Keratinocyte (primary cell): Measurements from ENCODE around the gene ARHGAP1. TPM values are rescaled to one million over a fixed set of nuclear protein-coding genes. Genes with fewer than 3 reads are reported as not detected.

ENCODE experiments used
- DNase-seq: peaks from one replicate; pipeline ENCODE4 v3.0.0-alpha.2; 2011; ENCODE audit warnings: low read depth, missing footprints, low spot score
- FAIRE-seq: peaks from 2 replicates; lab custom pipeline; 2011; peaks lifted over from hg19 to GRCh38; lab: Jason Lieb, UNC
- H2AFZ ChIP-seq: 2 replicates; pipeline ENCODE4 v1.6.0; 2012; ENCODE audit warnings: low read length, control low read depth, inconsistent platforms; ENCODE audit not compliant: control insufficient read depth
- H3K27ac ChIP-seq: 2 replicates; pipeline ENCODE4 v1.5.1; 2011; ENCODE audit warnings: low read length; ENCODE audit not compliant: control insufficient read depth, insufficient read depth
- H3K27me3 ChIP-seq: 3 replicates; pipeline ENCODE4 v1.6.0; 2011; ENCODE audit warnings: low read length; ENCODE audit not compliant: control insufficient read depth, insufficient read depth; ENCODE audit errors: extremely low read depth
- H3K36me3 ChIP-seq, 2 experiments: 2 replicates in 1 of 2; 3 replicates in 1 of 2; pipeline ENCODE4 v1.5.1; 2011; ENCODE audit warnings: low read length in 2 of 2, mild to moderate bottlenecking in 1 of 2; ENCODE audit not compliant: control insufficient read depth in 2 of 2, insufficient read depth in 2 of 2; ENCODE audit errors: extremely low read depth in 1 of 2
- H3K4me1 ChIP-seq: 3 replicates; pipeline ENCODE4 v1.5.1; 2011; ENCODE audit warnings: low read length; ENCODE audit not compliant: control insufficient read depth, insufficient read depth; ENCODE audit errors: extremely low read depth
- H3K4me2 ChIP-seq: 3 replicates; pipeline ENCODE4 v1.6.0; 2011; ENCODE audit warnings: low read depth, low read length; ENCODE audit not compliant: control insufficient read depth, insufficient read depth; ENCODE audit errors: extremely low read depth
- H3K4me3 ChIP-seq, 3 experiments: fragments of 200-600 bp in 1 of 3; sonication (generic) in 1 of 3; 2 replicates in 2 of 3; 3 replicates in 1 of 3; pipeline ENCODE4 v1.5.1; 2011 to 2016; ENCODE audit warnings: low read length in 3 of 3, mild to moderate bottlenecking in 3 of 3, control low read depth in 2 of 3, inconsistent platforms in 1 of 3, low read depth in 1 of 3, mixed read lengths in 1 of 3, mixed run types in 1 of 3, moderate library complexity in 1 of 3; ENCODE audit not compliant: control insufficient read depth in 2 of 3, insufficient read depth in 2 of 3; ENCODE audit errors: extremely low read depth in 1 of 3
- H3K79me2 ChIP-seq: 2 replicates; pipeline ENCODE4 v1.6.0; 2012; ENCODE audit warnings: low read length; ENCODE audit not compliant: control insufficient read depth, insufficient read depth
- H3K9ac ChIP-seq: 3 replicates; pipeline ENCODE4 v1.6.0; 2011; ENCODE audit warnings: low read length; ENCODE audit not compliant: control insufficient read depth, insufficient read depth; ENCODE audit errors: extremely low read depth
- H3K9me1 ChIP-seq: 3 replicates; pipeline ENCODE4 v1.6.0; 2011; ENCODE audit warnings: low read length; ENCODE audit not compliant: control insufficient read depth, insufficient read depth; ENCODE audit errors: extremely low read depth
- H3K9me3 ChIP-seq: 2 replicates; pipeline ENCODE4 v1.5.1; 2012; ENCODE audit warnings: low read depth, low read length; ENCODE audit not compliant: control insufficient read depth
- H4K20me1 ChIP-seq: 3 replicates; pipeline ENCODE4 v1.6.0; 2011; ENCODE audit warnings: low read length; ENCODE audit not compliant: control insufficient read depth, insufficient read depth; ENCODE audit errors: extremely low read depth
- EZH2 ChIP-seq: IDR thresholded peaks from one replicate; pipeline ENCODE4 v1.6.1; 2012; ENCODE audit warnings: inconsistent platforms, mild to moderate bottlenecking, low read length, moderate library complexity
- dilution Hi-C: fragments of 300-500 bp; cut with MboI; formaldehyde crosslinking; loops from one replicate; pipeline ENCODE4 v1.7.0; 2020; ENCODE audit warnings: low sequenced_read_pairs; ENCODE audit not compliant: extremely low pct_ligation_motif_present
- polyA plus RNA-seq, 5 experiments: library from polyadenylated mRNA; depleted of rRNA in 3 of 5; stranded (reverse) in 3 of 5; stranded (forward) in 1 of 5; unstranded in 1 of 5; fragments of >200 nt; gene quantifications; 1 replicate in 1 of 5; 2 replicates in 3 of 5; 3 replicates in 1 of 5; pipeline versions ENCODE4 v1.2.1 to v1.2.3, GENCODE V29; 2011 to 2012; ENCODE audit warnings: missing spikeins in 2 of 5, low read depth in 1 of 5, low replicate concordance in 1 of 5
- TF ChIP-seq, protein P1 (sequence below), 3 experiments: IDR thresholded peaks in 1 of 3; conservative IDR thresholded peaks in 1 of 3; optimal IDR thresholded peaks in 1 of 3; 2 replicates in 2 of 3; 3 replicates in 1 of 3; pipeline versions ENCODE3 to v1.5.1; 2011; ENCODE audit warnings: low read length in 3 of 3, mild to moderate bottlenecking in 3 of 3, moderate library complexity in 2 of 3, control low read depth in 1 of 3, inconsistent platforms in 1 of 3; ENCODE audit not compliant: insufficient read depth in 2 of 3; ENCODE audit errors: extremely low read depth in 1 of 3

Gene ARHGAP1
- polyA plus RNA-seq, 1 donor (not counting 4 experiments of a cell fraction or from before 2014, with no cell fraction given), result 19.5 TPM

DNA sequence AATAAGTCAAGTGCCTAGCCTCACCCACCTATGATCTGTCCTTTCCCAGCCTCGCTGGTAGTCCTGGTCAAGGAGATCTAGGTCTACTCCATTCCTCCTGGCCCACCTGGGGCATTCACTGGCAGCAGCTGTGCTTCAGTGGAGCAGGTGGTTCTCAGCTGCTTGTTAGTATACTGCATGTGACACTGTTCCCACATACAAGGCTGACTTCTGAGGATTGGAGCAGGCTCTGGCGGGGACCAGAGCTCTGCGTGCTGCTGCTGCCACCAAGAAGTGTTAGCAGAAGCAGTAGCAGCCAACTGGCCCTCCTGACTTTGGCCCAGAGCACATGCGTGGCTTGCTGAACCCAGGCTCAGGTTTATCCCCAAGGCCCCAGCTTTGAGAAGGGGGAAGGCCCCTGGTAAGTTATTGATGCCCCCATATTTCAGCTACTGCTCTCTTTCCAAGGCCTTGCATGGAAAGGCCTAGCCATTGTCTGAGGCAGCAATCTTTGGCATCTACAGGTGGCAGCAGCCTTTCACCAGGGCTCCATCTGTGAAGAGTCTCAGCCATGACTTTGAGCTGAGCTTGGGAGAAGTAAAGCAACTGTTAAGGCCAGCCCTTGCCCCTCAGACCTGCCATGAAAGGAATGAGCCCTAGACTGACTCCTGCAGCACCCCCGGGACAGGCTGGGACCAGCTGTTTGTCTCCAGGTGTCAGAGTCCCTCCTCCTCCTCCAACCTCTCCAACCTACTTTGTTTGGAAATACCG is 26.5 kb downstream of the ARHGAP1 start:
- no peak for FAIRE-seq
- H3K4me2 ChIP-seq, result no peak overlapping the region
- H3K9ac ChIP-seq, result no peak overlapping the region
- H3K27me3 ChIP-seq, result no peaks in the 10 kb centered on the region
- TF ChIP-seq EZH2, result no peak
- TF ChIP-seq, protein P1, sequence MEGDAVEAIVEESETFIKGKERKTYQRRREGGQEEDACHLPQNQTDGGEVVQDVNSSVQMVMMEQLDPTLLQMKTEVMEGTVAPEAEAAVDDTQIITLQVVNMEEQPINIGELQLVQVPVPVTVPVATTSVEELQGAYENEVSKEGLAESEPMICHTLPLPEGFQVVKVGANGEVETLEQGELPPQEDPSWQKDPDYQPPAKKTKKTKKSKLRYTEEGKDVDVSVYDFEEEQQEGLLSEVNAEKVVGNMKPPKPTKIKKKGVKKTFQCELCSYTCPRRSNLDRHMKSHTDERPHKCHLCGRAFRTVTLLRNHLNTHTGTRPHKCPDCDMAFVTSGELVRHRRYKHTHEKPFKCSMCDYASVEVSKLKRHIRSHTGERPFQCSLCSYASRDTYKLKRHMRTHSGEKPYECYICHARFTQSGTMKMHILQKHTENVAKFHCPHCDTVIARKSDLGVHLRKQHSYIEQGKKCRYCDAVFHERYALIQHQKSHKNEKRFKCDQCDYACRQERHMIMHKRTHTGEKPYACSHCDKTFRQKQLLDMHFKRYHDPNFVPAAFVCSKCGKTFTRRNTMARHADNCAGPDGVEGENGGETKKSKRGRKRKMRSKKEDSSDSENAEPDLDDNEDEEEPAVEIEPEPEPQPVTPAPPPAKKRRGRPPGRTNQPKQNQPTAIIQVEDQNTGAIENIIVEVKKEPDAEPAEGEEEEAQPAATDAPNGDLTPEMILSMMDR (optimal IDR thresholded peaks at IDR 0.05 in 1 of 3, IDR thresholded peaks at IDR 0.05 in 1 of 3, conservative IDR thresholded peaks at IDR 0.05 in 1 of 3; ENCODE audit: extremely low read depth in 1 of 3, insufficient read depth in 2 of 3, low read length in 3 of 3), result peak in 1 of 3 experiments; percentile 15
- DNase-seq, result no peak
- H2AFZ ChIP-seq, result no peak overlapping the region
- no peaks in the 10 kb centered on the region for H3K79me2 ChIP-seq
- peaks cover 24 to 32% of the 10 kb centered on the region in 2 experiments for H3K36me3 ChIP-seq
- H3K9me1 ChIP-seq, result no peaks in the 10 kb centered on the region
- peaks cover 20% of the 10 kb centered on the region for H3K4me1 ChIP-seq
- H3K9me3 ChIP-seq, result no peaks in the 10 kb centered on the region
- dilution Hi-C loops, result no loop called here
- H4K20me1 ChIP-seq, result no peaks in the 10 kb centered on the region
- H3K4me3 ChIP-seq, result no peak overlapping the region
- peak overlapping the region; percentile 11 for H3K27ac ChIP-seq

- H3K36me3 ChIP-seq, result peaks cover 23 to 43% of the 10 kb centered on the region in 2 experiments
- H3K9me3 ChIP-seq, result no peaks in the 10 kb centered on the region
- H3K4me3 ChIP-seq, result no peak overlapping the region
- FAIRE-seq (no peak), DNase-seq (no peak)
- TF ChIP-seq, protein P1 (optimal IDR thresholded peaks at IDR 0.05 in 1 of 3, IDR thresholded peaks at IDR 0.05 in 1 of 3, conservative IDR thresholded peaks at IDR 0.05 in 1 of 3; ENCODE audit: extremely low read depth in 1 of 3, insufficient read depth in 2 of 3, low read length in 3 of 3), result no peak
- TF ChIP-seq EZH2, result no peak
- H3K79me2 ChIP-seq, result no peaks in the 10 kb centered on the region
- dilution Hi-C loops, result no loop called here
- no peaks in the 10 kb centered on the region for H3K27me3 ChIP-seq
- H3K9me1 ChIP-seq, result no peaks in the 10 kb centered on the region
- no peaks in the 10 kb centered on the region for H4K20me1 ChIP-seq
- no peak overlapping the region for H3K27ac ChIP-seq
- no peak overlapping the region for H3K9ac ChIP-seq
- peaks cover 20% of the 10 kb centered on the region for H3K4me1 ChIP-seq
- no peak overlapping the region for H3K4me2 ChIP-seq
- no peak overlapping the region for H2AFZ ChIP-seq
These were observed 28.0 kb downstream of the ARHGAP1 start for GRCh38 chr11:46672381-46672839.
